Stimulated activated CD4-positive, alpha-beta T cell treated with anti-CD3 and anti-CD28 coated beads, Interleukin-4, amount 100 ng/mL, for 48 hours (primary cell): ENCODE measurements around the gene OGFOD3.
"Not testable (repeated sequence)": the region's sequence is repeated elsewhere in the genome, so short reads cannot be mapped to it uniquely, and the experiment has no call there.

Source experiments
- DNase-seq, 2 donors: peaks; one replicate each; pipeline ENCODE4 v3.0.0-alpha.2; 2020; ENCODE audit warnings: low read depth in 2 of 2

Gene OGFOD3

DNA sequence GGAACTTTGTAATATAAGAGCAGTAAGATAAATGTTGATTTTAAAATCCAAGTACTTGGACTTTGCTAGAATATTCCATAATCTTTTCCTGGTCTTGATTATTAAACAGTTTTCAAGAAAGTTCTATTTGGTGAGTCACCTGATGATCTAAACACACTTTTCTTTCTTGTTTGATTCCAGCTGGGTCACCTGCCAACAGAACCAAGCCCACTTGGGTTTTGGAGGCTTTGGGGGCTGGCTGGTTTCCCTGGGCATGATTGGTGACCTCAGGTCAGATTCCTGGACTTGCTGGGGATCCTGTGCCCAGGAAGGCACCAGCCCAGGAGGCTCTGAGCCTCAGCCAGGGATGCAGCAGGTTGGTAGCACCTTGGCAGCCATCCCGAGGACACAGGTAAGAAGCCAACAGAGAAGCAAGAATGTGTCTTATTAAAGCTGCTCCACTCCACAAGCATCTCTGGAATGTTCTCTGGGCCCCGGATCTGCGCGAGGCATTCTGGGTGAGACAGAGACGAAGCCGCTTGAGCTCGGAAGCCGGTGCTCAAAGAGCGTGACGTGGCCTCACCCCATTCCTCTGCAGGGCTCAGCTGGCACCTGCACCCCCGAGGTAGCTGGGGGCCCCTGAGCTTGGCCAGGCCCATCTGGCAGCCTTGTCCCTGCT is 62.5 kb downstream of the OGFOD3 start:
- DNase-seq: no peak

DNA sequence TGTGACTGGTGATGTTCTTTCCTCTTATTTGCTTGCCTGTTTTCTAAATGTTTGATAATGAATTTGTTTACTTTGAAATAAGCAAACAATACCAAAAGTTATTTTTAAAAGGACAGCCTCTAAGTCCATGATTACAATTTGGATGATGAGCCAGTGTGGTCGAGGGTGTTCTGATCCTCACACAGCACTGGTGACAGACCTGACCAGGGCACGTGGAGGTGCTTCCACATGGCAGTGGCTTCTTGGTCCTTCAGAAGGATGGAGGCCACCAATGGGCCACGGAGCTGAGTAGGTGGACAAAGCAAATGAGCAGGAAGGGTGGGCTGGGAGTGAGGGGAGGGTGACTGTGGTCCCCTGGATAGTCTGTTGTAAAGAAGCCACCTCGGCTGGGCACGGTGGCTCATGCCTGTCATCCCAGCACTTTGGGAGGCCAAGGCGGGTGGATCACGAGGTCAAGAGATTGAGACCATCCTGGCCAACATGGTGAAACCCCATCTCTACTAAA is 63.5 kb downstream of the OGFOD3 start:
- no peak for DNase-seq

- DNase-seq: no peak
Observed at GRCh38 chr17:82353484-82353883, 64.9 kb downstream of the OGFOD3 start.

- peak; percentile 77 to 80 for DNase-seq
Observed at GRCh38 chr17:82351713-82352488, 66.5 kb downstream of the OGFOD3 start.

- DNase-seq: no peak
Observed at GRCh38 chr17:82351254-82351712, 67.1 kb downstream of the OGFOD3 start.

GRCh38 chr17:82350182-82351030 is 68.0 kb downstream of the OGFOD3 start:
- peak in 1 of 2 donors; percentile 43 for DNase-seq

- DNase-seq: no peak
Observed at GRCh38 chr17:82349287-82349701, 69.1 kb downstream of the OGFOD3 start.

- no peak for DNase-seq
Observed at GRCh38 chr17:82348866-82349265, 69.5 kb downstream of the OGFOD3 start.

DNA sequence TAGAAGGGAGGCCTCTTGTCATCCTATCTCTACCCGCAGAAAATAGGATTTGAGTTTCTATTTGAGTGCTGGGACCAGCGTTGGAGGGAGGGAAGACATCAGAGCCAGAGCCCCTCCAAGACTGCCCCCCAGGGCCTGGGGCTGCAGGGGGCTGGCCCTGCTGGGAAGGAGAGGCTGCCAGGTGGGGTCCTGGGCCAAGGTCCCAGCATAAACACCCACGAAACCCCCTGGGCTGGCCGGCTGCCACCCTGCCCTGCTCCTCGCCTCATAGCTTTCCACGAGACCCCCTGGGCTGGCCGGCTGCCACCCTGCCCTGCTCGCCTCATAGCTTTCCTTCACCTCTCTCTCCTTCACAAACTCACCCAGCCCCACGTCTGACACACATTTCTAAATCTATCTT is 70.0 kb downstream of the OGFOD3 start:
- no peak for DNase-seq

DNA sequence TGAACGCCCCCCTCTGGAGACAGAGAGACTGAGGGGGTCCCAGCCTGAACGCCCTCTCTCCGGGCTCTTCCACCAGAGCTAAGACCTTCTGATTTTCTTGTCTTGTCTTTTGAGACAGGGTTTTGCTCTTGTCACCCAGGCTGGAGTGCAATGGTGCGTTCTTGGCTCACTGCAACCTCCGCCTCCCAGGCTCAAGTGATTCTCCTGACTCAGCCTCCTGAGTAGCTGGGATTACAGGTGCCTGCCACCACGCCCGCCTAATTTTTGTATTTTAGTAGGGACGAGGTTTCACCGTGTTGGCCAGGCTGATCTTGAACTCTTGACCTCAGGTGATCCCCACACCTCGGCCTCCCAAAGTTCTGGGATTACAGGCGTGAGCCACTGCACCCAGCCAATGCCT is 70.4 kb downstream of the OGFOD3 start:
- DNase-seq: not testable (repeated sequence)

GRCh38 chr17:82346342-82347300 is 71.8 kb downstream of the OGFOD3 start:
- DNase-seq: no peak

GRCh38 chr17:82345151-82345976 is 73.0 kb downstream of the OGFOD3 start:
- DNase-seq: no peak

GRCh38 chr17:82344175-82344907 is 74.0 kb downstream of the OGFOD3 start:
- DNase-seq: no peak

DNA sequence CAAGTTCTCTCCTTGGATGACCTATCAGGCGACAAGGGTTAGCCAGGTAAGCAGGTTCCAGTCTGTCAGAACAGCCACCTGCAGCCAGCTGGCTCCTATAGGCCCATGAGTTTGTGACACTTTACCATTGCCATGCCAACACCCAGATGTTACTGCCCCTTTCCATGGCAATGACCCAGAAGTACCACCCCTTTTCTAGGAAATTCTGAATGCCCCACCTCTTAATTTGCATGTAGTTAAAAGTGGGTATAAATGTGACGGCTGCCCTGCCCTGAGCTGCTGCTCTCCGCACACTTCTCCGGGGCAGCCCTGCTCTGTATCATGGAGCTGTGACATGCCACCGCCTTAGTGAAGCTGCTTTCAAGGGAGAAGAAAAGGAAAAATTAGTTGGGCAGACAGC is 74.8 kb downstream of the OGFOD3 start:
- DNase-seq: no peak

GRCh38 chr17:82342361-82343079 is 75.9 kb downstream of the OGFOD3 start:
- no peak for DNase-seq

GRCh38 chr17:82339634-82340580 is 78.5 kb downstream of the OGFOD3 start:
- no peak for DNase-seq
